HepG2 (cell line): Measurements from ENCODE around the gene FILIP1. TPM values are rescaled to one million over a fixed set of nuclear protein-coding genes. Genes with fewer than 3 reads are reported as not detected.

Source experiments
- ATAC-seq: fragments of 200-7000 bp; cut with Tn5 transposase; 3 replicates; pipeline ENCODE4 v1.9.1; 2020; ENCODE audit warnings: mild to moderate bottlenecking, moderate library complexity
- BruUV-seq: library from RNA; stranded (reverse); fragments of 400-500 nt; replicated peaks from 2 replicates; lab custom pipeline; 2021; lab: Mats Ljungman, UMichigan
- CTCF ChIA-PET: fragments of 300-600 bp; formaldehyde crosslinking; extraction: SDS; loops from one replicate; lab custom pipeline; 2021; ENCODE audit warnings: low total read pairs, inconsistent platforms, low intra/inter-chr PET ratio; lab: Yijun Ruan, JAX
- POLR2A ChIA-PET: fragments of 350-600 bp; sonication (Branson Sonifier 250); formaldehyde crosslinking; loops from one replicate; lab custom pipeline; 2020; ENCODE audit warnings: antibody characterized with exemption, inconsistent platforms; lab: Yijun Ruan, JAX
- DNase-seq: peaks from one replicate; pipeline ENCODE4 v3.0.0-alpha.2; 2015; ENCODE audit warnings: low spot score
- FAIRE-seq: peaks from 3 replicates; lab custom pipeline; 2011; peaks lifted over from hg19 to GRCh38; lab: Jason Lieb, UNC
- H2AFZ ChIP-seq: one replicate; pipeline ENCODE4 v1.6.1; 2011; ENCODE audit warnings: low read length, inconsistent platforms
- H3K27ac ChIP-seq: fragments of 300-600 bp; 3 replicates; pipeline ENCODE4 v1.8.0; 2011; ENCODE audit warnings: mixed run types, mild to moderate bottlenecking, mixed read lengths, low read length, inconsistent platforms; ENCODE audit not compliant: insufficient read depth; ENCODE audit errors: extremely low read length
- H3K27me3 ChIP-seq, 2 experiments: fragments of 200-600 bp in 1 of 2; 2 replicates in 1 of 2; 3 replicates in 1 of 2; pipeline versions ENCODE4 v1.6.0 to v1.8.0; 2011; ENCODE audit warnings: low read length in 2 of 2, mild to moderate bottlenecking in 2 of 2, moderate library complexity in 2 of 2, inconsistent platforms in 1 of 2; ENCODE audit not compliant: insufficient read depth in 2 of 2, control insufficient read depth in 1 of 2
- H3K36me3 ChIP-seq, 2 experiments: fragments of 200-600 bp in 1 of 2; replicated peaks in 1 of 2; 2 replicates in 1 of 2; 3 replicates in 1 of 2; pipeline versions ENCODE4 v1.5.1 to v1.8.0; 2011; ENCODE audit warnings: low read length in 2 of 2, inconsistent platforms in 1 of 2; ENCODE audit not compliant: insufficient read depth in 2 of 2, control insufficient read depth in 1 of 2
- H3K4me1 ChIP-seq: 2 replicates; pipeline ENCODE4 v1.5.1; 2012; ENCODE audit warnings: low read length, inconsistent platforms; ENCODE audit not compliant: insufficient read depth
- H3K4me2 ChIP-seq: 2 replicates; pipeline ENCODE4 v1.6.0; 2011; ENCODE audit warnings: low read depth, low read length, inconsistent platforms
- H3K4me3 ChIP-seq, 3 experiments: fragments of 200-600 bp in 1 of 3; sonication (generic), shearing (Covaris generic) in 1 of 3; replicated peaks in 1 of 3; 2 replicates each; pipeline ENCODE4 v1.5.1; 2011 to 2016; ENCODE audit warnings: low read length in 3 of 3, inconsistent platforms in 2 of 3, low read depth in 2 of 3, mild to moderate bottlenecking in 2 of 3, control low read depth in 1 of 3, mixed read lengths in 1 of 3; ENCODE audit not compliant: insufficient read depth in 1 of 3
- H3K79me2 ChIP-seq: one replicate; pipeline ENCODE4 v1.6.1; 2011; ENCODE audit warnings: low read length, inconsistent platforms; ENCODE audit not compliant: insufficient read depth
- H3K9ac ChIP-seq: 2 replicates; pipeline ENCODE4 v1.6.0; 2011; ENCODE audit warnings: mild to moderate bottlenecking, low read depth, low read length, inconsistent platforms; ENCODE audit not compliant: insufficient read depth
- H3K9me3 ChIP-seq: 2 replicates; pipeline ENCODE4 v1.5.1; 2012; ENCODE audit warnings: mild to moderate bottlenecking, low read length
- H4K20me1 ChIP-seq: 2 replicates; pipeline ENCODE4 v1.6.0; 2011; ENCODE audit warnings: inconsistent platforms, mild to moderate bottlenecking, low read length, moderate library complexity; ENCODE audit not compliant: insufficient read depth
- AGO1 ChIP-seq: fragments of 200-400 bp; formaldehyde crosslinking; IDR thresholded peaks from 2 replicates; pipeline ENCODE4 v1.6.1; 2017; ENCODE audit warnings: mild to moderate bottlenecking, low read depth, low read length, moderate library complexity; ENCODE audit not compliant: poor library complexity, severe bottlenecking
- ARNTL ChIP-seq: sonication (generic); formaldehyde crosslinking; IDR thresholded peaks from 2 replicates; pipeline ENCODE4 v1.4.0; 2020; ENCODE audit warnings: mild to moderate bottlenecking, missing genetic modification reagents
- DPF2 ChIP-seq: sonication (generic); formaldehyde crosslinking; IDR thresholded peaks from 2 replicates; pipeline ENCODE4 v1.4.0; 2020; ENCODE audit warnings: mild to moderate bottlenecking, low read depth, missing genetic modification reagents, borderline replicate concordance
- FOXK2 ChIP-seq: fragments of 450-650 bp; IDR thresholded peaks from 2 replicates; pipeline ENCODE4 v1.6.1; 2016
- FOXP1 ChIP-seq, 2 experiments: fragments of 450-650 bp in 1 of 2; IDR thresholded peaks; 2 replicates each; pipeline ENCODE4 v1.6.1; 2017 to 2018; ENCODE audit warnings: antibody characterized with exemption in 1 of 2
- HDAC6 ChIP-seq: fragments of 200-600 bp; sonication (generic); IDR thresholded peaks from 2 replicates; pipeline ENCODE4 v1.7.0; 2017; ENCODE audit warnings: mild to moderate bottlenecking, antibody characterized with exemption, low read length, low read depth
- MBD4 ChIP-seq: IDR thresholded peaks from 2 replicates; pipeline ENCODE4 v1.6.1; 2012; ENCODE audit warnings: low read length, inconsistent platforms, borderline replicate concordance
- PHF20 ChIP-seq: sonication (generic); formaldehyde crosslinking; IDR thresholded peaks from 2 replicates; pipeline ENCODE4 v1.5.0; 2020; ENCODE audit warnings: mild to moderate bottlenecking, missing genetic modification reagents
- TAF1 ChIP-seq: sonication (generic); formaldehyde crosslinking; IDR thresholded peaks from 2 replicates; pipeline ENCODE4 v1.4.0; 2020; ENCODE audit warnings: missing genetic modification reagents
- TAF15 ChIP-seq: fragments of 200-400 bp; formaldehyde crosslinking; IDR thresholded peaks from one replicate; pipeline ENCODE4 v1.6.1; 2018; ENCODE audit warnings: mild to moderate bottlenecking, low read depth, low read length; ENCODE audit not compliant: poor library complexity, severe bottlenecking
- WIZ ChIP-seq: sonication (generic); formaldehyde crosslinking; IDR thresholded peaks from 2 replicates; pipeline ENCODE4 v1.5.1; 2020; ENCODE audit warnings: mild to moderate bottlenecking, missing genetic modification reagents
- ZNF460 ChIP-seq: sonication (generic); formaldehyde crosslinking; IDR thresholded peaks from 2 replicates; pipeline ENCODE4 v1.5.1; 2020; ENCODE audit warnings: missing genetic modification reagents, mild to moderate bottlenecking, borderline replicate concordance
- ZNF777 ChIP-seq: sonication (generic); formaldehyde crosslinking; IDR thresholded peaks from 2 replicates; pipeline ENCODE4 v1.4.0; 2020; ENCODE audit warnings: missing genetic modification reagents
- WGBS: methylation state at CpG from one replicate; pipeline ENCODE4 v1.1.6; 2017; ENCODE audit warnings: low lambda C conversion rate; 5-methylcytosine and 5-hydroxymethylcytosine counted together
- in situ Hi-C: cut with HindIII; loops from 2 replicates; pipeline ENCODE4 v1.10.0; 2017; ENCODE audit warnings: low pct_unique_long_range_greater_than_20kb; ENCODE audit not compliant: extremely low pct_ligation_motif_present
- intact Hi-C: fragments of 100-400 bp; cut with micrococcal nuclease; formaldehyde crosslinking; loops from one replicate; pipeline ENCODE4 v1.10.0; 2022; ENCODE audit not compliant: unreplicated experiment
- polyA plus RNA-seq, 8 experiments: library from polyadenylated mRNA; depleted of rRNA in 3 of 8; stranded (reverse) in 7 of 8; unstranded in 1 of 8; fragments of >200 nt; fragmentation: Illumina TruSeq in 4 of 8; extraction: Trizol in 4 of 8; gene quantifications; 2 replicates each; pipeline versions ENCODE4 v1.2.1 to v1.2.3, GENCODE V29; 2011 to 2016; ENCODE audit warnings: low read depth in 4 of 8, missing spikeins in 1 of 8, mixed read lengths in 1 of 8; ENCODE audit not compliant: insufficient read depth in 1 of 8
- total RNA-seq, 5 experiments: library from RNA; depleted of rRNA; stranded (reverse); fragments of >200 nt; fragmentation: Illumina TruSeq; extraction: Trizol; gene quantifications; 2 replicates each; pipeline ENCODE4 v1.2.3, GENCODE V29; 2016; ENCODE audit warnings: low read depth in 1 of 5
- TF ChIP-seq, protein P1 (sequence below): sonication (generic); formaldehyde crosslinking; IDR thresholded peaks from 2 replicates; pipeline ENCODE4 v1.8.1; 2023; ENCODE audit warnings: mild to moderate bottlenecking, missing genetic modification reagents, borderline replicate concordance
- TF ChIP-seq, protein P2 (sequence below): sonication (generic); formaldehyde crosslinking; IDR thresholded peaks from 2 replicates; pipeline ENCODE4 v1.5.0; 2020; ENCODE audit warnings: missing genetic modification reagents
- TF ChIP-seq, protein P3 (sequence below): IDR thresholded peaks from 2 replicates; pipeline ENCODE4 v1.6.1; 2012; ENCODE audit warnings: inconsistent platforms
- TF ChIP-seq, protein P4 (sequence below): sonication (generic); formaldehyde crosslinking; IDR thresholded peaks from 2 replicates; pipeline ENCODE4 v1.4.0; 2020; ENCODE audit warnings: mild to moderate bottlenecking, missing genetic modification reagents
- TF ChIP-seq, protein P5 (sequence below): sonication (generic); formaldehyde crosslinking; IDR thresholded peaks from 2 replicates; pipeline ENCODE4 v1.4.0; 2020; ENCODE audit warnings: missing genetic modification reagents

The FILIP1 gene
- total and polyA plus RNA-seq, 2 of the 13 experiments (the other 11 are each of a cell fraction or from before 2014, with no cell fraction given), result not detected

DNA sequence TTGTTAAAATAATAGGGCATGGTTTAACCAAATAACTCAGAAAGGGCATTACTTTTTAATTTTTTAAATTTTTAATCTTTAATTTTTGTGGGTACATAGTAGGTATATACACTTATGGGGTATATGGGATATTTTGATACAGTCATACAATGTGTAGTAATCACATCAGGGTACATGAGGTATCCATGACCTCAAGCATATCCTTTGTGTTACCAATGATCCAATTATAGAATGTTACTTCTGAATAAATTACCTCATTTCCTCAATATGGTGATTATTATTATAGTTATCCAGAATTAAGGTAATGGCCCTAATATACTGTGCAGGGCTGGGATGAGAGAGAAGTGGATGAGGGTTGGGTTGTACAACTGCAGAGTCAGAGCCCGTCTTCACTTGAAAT is 163.9 kb downstream of the FILIP1 start:
- H3K9ac ChIP-seq, result no peak overlapping the region
- H2AFZ ChIP-seq, result no peak overlapping the region
- POLR2A ChIA-PET, result no interaction called here
- no peak overlapping the region for H3K4me3 ChIP-seq
- no TSS peak for BruUV-seq
- H3K27me3 ChIP-seq, result peaks cover 0 to 3% of the 10 kb centered on the region in 2 experiments; a peak in 1 of 5 replicates
- no peak overlapping the region for H3K4me2 ChIP-seq
- H3K36me3 ChIP-seq, result no peaks in the 10 kb centered on the region
- FAIRE-seq (no peak), DNase-seq (no peak), ATAC-seq (no peak)
- in situ Hi-C loops (no loop called here), intact Hi-C loops (no loop called here)
- no peaks in the 10 kb centered on the region for H3K4me1 ChIP-seq
- WGBS, result 3% methylated on average over 1 of the region's 1 CpG
- no peaks in the 10 kb centered on the region for H3K9me3 ChIP-seq
- no peaks in the 10 kb centered on the region for H4K20me1 ChIP-seq
- no peak overlapping the region for H3K27ac ChIP-seq
- CTCF ChIA-PET, result no interaction called here
- no peaks in the 10 kb centered on the region for H3K79me2 ChIP-seq
- TF ChIP-seq, protein P1, sequence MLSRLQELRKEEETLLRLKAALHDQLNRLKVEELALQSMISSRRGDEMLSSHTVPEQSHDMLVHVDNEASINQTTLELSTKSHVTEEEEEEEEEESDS (CRISPR knock-in tag), result no peak
- TF ChIP-seq WIZ, result no peak
- TF ChIP-seq, protein P2, sequence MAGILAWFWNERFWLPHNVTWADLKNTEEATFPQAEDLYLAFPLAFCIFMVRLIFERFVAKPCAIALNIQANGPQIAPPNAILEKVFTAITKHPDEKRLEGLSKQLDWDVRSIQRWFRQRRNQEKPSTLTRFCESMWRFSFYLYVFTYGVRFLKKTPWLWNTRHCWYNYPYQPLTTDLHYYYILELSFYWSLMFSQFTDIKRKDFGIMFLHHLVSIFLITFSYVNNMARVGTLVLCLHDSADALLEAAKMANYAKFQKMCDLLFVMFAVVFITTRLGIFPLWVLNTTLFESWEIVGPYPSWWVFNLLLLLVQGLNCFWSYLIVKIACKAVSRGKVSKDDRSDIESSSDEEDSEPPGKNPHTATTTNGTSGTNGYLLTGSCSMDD (CRISPR knock-in tag), result no peak
- TF ChIP-seq ZNF777 (CRISPR knock-in tag), result no peak
- TF ChIP-seq, protein P3, sequence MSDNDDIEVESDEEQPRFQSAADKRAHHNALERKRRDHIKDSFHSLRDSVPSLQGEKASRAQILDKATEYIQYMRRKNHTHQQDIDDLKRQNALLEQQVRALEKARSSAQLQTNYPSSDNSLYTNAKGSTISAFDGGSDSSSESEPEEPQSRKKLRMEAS, result no peak
- TF ChIP-seq DPF2 (CRISPR knock-in tag), result no peak
- no peak for TF ChIP-seq FOXK2
- TF ChIP-seq ARNTL (CRISPR knock-in tag), result no peak
- TF ChIP-seq, protein P4, sequence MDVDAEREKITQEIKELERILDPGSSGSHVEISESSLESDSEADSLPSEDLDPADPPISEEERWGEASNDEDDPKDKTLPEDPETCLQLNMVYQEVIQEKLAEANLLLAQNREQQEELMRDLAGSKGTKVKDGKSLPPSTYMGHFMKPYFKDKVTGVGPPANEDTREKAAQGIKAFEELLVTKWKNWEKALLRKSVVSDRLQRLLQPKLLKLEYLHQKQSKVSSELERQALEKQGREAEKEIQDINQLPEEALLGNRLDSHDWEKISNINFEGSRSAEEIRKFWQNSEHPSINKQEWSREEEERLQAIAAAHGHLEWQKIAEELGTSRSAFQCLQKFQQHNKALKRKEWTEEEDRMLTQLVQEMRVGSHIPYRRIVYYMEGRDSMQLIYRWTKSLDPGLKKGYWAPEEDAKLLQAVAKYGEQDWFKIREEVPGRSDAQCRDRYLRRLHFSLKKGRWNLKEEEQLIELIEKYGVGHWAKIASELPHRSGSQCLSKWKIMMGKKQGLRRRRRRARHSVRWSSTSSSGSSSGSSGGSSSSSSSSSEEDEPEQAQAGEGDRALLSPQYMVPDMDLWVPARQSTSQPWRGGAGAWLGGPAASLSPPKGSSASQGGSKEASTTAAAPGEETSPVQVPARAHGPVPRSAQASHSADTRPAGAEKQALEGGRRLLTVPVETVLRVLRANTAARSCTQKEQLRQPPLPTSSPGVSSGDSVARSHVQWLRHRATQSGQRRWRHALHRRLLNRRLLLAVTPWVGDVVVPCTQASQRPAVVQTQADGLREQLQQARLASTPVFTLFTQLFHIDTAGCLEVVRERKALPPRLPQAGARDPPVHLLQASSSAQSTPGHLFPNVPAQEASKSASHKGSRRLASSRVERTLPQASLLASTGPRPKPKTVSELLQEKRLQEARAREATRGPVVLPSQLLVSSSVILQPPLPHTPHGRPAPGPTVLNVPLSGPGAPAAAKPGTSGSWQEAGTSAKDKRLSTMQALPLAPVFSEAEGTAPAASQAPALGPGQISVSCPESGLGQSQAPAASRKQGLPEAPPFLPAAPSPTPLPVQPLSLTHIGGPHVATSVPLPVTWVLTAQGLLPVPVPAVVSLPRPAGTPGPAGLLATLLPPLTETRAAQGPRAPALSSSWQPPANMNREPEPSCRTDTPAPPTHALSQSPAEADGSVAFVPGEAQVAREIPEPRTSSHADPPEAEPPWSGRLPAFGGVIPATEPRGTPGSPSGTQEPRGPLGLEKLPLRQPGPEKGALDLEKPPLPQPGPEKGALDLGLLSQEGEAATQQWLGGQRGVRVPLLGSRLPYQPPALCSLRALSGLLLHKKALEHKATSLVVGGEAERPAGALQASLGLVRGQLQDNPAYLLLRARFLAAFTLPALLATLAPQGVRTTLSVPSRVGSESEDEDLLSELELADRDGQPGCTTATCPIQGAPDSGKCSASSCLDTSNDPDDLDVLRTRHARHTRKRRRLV (CRISPR knock-in tag), result no peak
- no peak for TF ChIP-seq HDAC6
- TF ChIP-seq AGO1, result no peak
- TF ChIP-seq ZNF460 (CRISPR knock-in tag), result no peak
- no peak for TF ChIP-seq MBD4
- TF ChIP-seq PHF20 (CRISPR knock-in tag), result no peak
- TF ChIP-seq TAF15, result no peak
- TF ChIP-seq, protein P5, sequence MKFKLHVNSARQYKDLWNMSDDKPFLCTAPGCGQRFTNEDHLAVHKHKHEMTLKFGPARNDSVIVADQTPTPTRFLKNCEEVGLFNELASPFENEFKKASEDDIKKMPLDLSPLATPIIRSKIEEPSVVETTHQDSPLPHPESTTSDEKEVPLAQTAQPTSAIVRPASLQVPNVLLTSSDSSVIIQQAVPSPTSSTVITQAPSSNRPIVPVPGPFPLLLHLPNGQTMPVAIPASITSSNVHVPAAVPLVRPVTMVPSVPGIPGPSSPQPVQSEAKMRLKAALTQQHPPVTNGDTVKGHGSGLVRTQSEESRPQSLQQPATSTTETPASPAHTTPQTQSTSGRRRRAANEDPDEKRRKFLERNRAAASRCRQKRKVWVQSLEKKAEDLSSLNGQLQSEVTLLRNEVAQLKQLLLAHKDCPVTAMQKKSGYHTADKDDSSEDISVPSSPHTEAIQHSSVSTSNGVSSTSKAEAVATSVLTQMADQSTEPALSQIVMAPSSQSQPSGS, result no peak
- TF ChIP-seq FOXP1 (IDR thresholded peaks at IDR 0.05), result no peak
- no peak for TF ChIP-seq FOXP1 (CRISPR knock-in tag; IDR thresholded peaks at IDR 0.05)
- no peak for TF ChIP-seq TAF1 (CRISPR knock-in tag)
